Measurements from ENCODE around the gene ISLR2. TPM values are rescaled to one million over a fixed set of nuclear protein-coding genes. Genes with fewer than 3 reads are reported as not detected.

The ISLR2 gene
- total RNA-seq, 1 experiment from 2014 or later, result 0.05 TPM

DNA sequence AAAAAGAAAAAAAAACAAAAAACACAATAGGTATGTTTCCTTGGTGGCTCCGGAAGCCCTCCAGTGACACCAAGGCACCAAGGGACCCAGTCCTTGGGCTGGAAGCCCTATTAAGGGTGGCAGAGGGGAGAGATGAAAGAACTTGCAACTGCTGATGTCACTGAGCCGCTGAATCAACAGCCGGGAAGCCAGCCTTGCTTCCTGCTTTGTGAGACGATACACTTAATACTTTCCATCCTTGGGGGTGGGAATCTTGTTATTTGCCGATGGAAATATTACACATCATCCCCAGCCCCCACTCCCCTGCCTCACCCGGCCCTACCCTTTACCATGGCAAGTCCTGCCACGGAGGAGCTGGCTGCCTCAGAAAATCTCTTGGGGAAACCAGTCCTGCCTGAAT, 5.6 kb upstream of the ISLR2 start:
- H3K79me2 ChIP-seq (ENCODE audit: insufficient read depth, low read length), result no peaks in the 10 kb centered on the region
- ChIA-PET POLR2A (no interaction called here), RAD21 (ENCODE audit: low non-redundant PET in 1 of 2, low total read pairs in 2 of 2, uncharacterized antibody in 2 of 2, unreplicated experiment in 2 of 2) (no interaction called here), CTCF (interaction anchor here (0.7 to 2.7 kb wide), 5 partner anchors 20 to 187 kb away, joined by 3 to 21 read pairs (median 5); no protein-coding TSS in a partner anchor)
- BruUV-seq (replicated peaks), result no TSS peak
- H3K4me2 ChIP-seq (ENCODE audit: low read length), result no peak overlapping the region
- H3K9ac ChIP-seq (ENCODE audit: low read length), result no peak overlapping the region
- no peak for ATAC-seq
- no peaks in the 10 kb centered on the region for H3K9me3 ChIP-seq (ENCODE audit: control insufficient read depth in 1 of 2, insufficient read depth in 1 of 2, low read depth in 1 of 2, low read length in 2 of 2)
- H4K20me1 ChIP-seq (ENCODE audit: insufficient read depth), result no peaks in the 10 kb centered on the region
- H3K36me3 ChIP-seq (ENCODE audit: control insufficient read depth in 1 of 2, insufficient read depth in 2 of 2, low read length in 2 of 2), result no peaks in the 10 kb centered on the region
- H3K4me1 ChIP-seq (ENCODE audit: control insufficient read depth in 1 of 2, insufficient read depth in 2 of 2, low read length in 2 of 2), result peaks cover 0 to 9% of the 10 kb centered on the region in 2 experiments; a peak in 2 of 4 replicates
- DNase-seq (ENCODE audit: low read depth, low spot score), result no peak
- H3K4me3 ChIP-seq (replicated peaks in 1 of 2; ENCODE audit: low read depth in 1 of 2, low read length in 2 of 2), result no peak overlapping the region
- no peaks in the 10 kb centered on the region for H3K9me2 ChIP-seq (ENCODE audit: insufficient read depth)
- intact Hi-C loops (cut with micrococcal nuclease), result loop anchor here (5.0 kb wide), 1 partner anchor 152 kb away; no protein-coding TSS in a partner anchor
- TF ChIP-seq FOSL1 (IDR thresholded peaks at IDR 0.05; ENCODE audit: low read depth) (no peak), SIN3A (IDR thresholded peaks at IDR 0.05; ENCODE audit: low read depth) (no peak), EGR1 (IDR thresholded peaks at IDR 0.05; ENCODE audit: low read depth) (no peak), ELF1 (IDR thresholded peaks at IDR 0.05; ENCODE audit: borderline replicate concordance, low read depth) (no peak), EZH2 (IDR thresholded peaks at IDR 0.05) (no peak), SP1 (IDR thresholded peaks at IDR 0.05; ENCODE audit: low read depth) (no peak), SRF (IDR thresholded peaks at IDR 0.05; ENCODE audit: low read depth) (no peak)
- TF ChIP-seq, protein P1, sequence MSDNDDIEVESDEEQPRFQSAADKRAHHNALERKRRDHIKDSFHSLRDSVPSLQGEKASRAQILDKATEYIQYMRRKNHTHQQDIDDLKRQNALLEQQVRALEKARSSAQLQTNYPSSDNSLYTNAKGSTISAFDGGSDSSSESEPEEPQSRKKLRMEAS (IDR thresholded peaks at IDR 0.05), result no peak
- H2AFZ ChIP-seq (ENCODE audit: low read depth, low read length, poor library complexity, severe bottlenecking), result no peak overlapping the region
- no peak overlapping the region for H3K27ac ChIP-seq (ENCODE audit: low read depth, low read length)
- H3K27me3 ChIP-seq (ENCODE audit: insufficient read depth, low read length), result no peaks in the 10 kb centered on the region; the same call in 1 of the 2 replicates

DNA sequence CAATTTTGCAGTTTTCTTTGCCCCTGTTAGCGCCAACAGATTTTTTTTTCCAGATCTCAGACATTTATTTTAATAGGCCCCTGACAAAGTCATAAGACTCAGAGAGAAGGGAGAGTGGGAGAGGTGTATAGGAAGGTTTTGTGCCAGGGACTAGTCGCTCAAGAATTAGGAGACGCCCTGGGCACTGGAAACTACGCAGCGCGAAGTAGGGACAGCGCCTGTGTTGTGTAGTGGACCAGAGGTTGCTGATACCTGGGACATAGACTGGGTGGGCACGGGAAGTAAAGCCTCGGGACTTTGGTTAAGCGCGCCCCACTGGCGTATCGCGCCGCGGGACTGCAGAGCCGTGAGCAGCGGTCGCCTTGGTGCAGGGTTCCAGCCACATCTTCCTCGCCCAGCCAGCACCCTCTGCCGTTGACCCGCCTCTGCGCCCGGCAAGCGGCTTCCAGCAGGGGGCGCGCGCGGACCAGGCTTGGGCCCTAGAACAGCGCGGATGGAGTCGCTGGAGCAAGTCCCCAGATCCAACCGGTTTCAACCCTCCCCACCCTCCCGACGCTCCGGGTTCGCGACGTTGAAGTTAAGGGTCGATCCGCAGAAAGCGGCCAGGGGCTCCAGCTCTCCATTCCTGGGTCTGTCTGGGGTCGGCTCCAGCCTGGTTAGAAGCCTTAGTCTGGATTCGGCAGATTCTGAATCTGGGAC, 3.0 kb upstream of the ISLR2 start:
- Histone ChIP-seq H3K4me3 (replicated peaks in 1 of 2; ENCODE audit: low read depth in 1 of 2, low read length in 2 of 2) (peak overlapping the region; percentile 32 to 33), H3K27ac (ENCODE audit: low read depth, low read length) (no peak overlapping the region), H3K9ac (ENCODE audit: low read length) (no peak overlapping the region), H3K9me2 (ENCODE audit: insufficient read depth) (no peaks in the 10 kb centered on the region), H3K36me3 (ENCODE audit: control insufficient read depth in 1 of 2, insufficient read depth in 2 of 2, low read length in 2 of 2) (no peaks in the 10 kb centered on the region), H3K4me1 (ENCODE audit: control insufficient read depth in 1 of 2, insufficient read depth in 2 of 2, low read length in 2 of 2) (peaks cover 0 to 9% of the 10 kb centered on the region in 2 experiments; a peak in 2 of 4 replicates), H3K9me3 (ENCODE audit: control insufficient read depth in 1 of 2, insufficient read depth in 1 of 2, low read depth in 1 of 2, low read length in 2 of 2) (no peaks in the 10 kb centered on the region), H3K4me2 (ENCODE audit: low read length) (peak overlapping the region; percentile 68), H2AFZ (ENCODE audit: low read depth, low read length, poor library complexity, severe bottlenecking) (peak overlapping the region; percentile 93), H3K79me2 (ENCODE audit: insufficient read depth, low read length) (no peaks in the 10 kb centered on the region), H3K27me3 (ENCODE audit: insufficient read depth, low read length) (no peaks in the 10 kb centered on the region), H4K20me1 (ENCODE audit: insufficient read depth) (no peaks in the 10 kb centered on the region)
- TF ChIP-seq, protein P2, sequence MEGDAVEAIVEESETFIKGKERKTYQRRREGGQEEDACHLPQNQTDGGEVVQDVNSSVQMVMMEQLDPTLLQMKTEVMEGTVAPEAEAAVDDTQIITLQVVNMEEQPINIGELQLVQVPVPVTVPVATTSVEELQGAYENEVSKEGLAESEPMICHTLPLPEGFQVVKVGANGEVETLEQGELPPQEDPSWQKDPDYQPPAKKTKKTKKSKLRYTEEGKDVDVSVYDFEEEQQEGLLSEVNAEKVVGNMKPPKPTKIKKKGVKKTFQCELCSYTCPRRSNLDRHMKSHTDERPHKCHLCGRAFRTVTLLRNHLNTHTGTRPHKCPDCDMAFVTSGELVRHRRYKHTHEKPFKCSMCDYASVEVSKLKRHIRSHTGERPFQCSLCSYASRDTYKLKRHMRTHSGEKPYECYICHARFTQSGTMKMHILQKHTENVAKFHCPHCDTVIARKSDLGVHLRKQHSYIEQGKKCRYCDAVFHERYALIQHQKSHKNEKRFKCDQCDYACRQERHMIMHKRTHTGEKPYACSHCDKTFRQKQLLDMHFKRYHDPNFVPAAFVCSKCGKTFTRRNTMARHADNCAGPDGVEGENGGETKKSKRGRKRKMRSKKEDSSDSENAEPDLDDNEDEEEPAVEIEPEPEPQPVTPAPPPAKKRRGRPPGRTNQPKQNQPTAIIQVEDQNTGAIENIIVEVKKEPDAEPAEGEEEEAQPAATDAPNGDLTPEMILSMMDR (IDR thresholded peaks at IDR 0.05 in 2 of 3, conservative IDR thresholded peaks at IDR 0.05 in 1 of 3; ENCODE audit: borderline replicate concordance in 1 of 3, insufficient read depth in 1 of 3, low read depth in 2 of 3, low read length in 2 of 3), result peak; percentile 83 to 99 (median 98)
- no peak for TF ChIP-seq SP1 (IDR thresholded peaks at IDR 0.05; ENCODE audit: low read depth)
- no peak for TF ChIP-seq JUND (IDR thresholded peaks at IDR 0.05)
- TF ChIP-seq RAD21 (IDR thresholded peaks at IDR 0.05; ENCODE audit: low read depth), result peak; percentile 100
- TF ChIP-seq, protein P1 (IDR thresholded peaks at IDR 0.05), result no peak
- TF ChIP-seq POLR2AphosphoS5 (IDR thresholded peaks at IDR 0.05; ENCODE audit: low read depth, low read length), result no peak
- TF ChIP-seq YY1 (IDR thresholded peaks at IDR 0.05; ENCODE audit: extremely low read depth, insufficient replicate concordance, low read depth, low read length), result peak; percentile 48
- RAD21 ChIA-PET (ENCODE audit: low non-redundant PET in 1 of 2, low total read pairs in 2 of 2, uncharacterized antibody in 2 of 2, unreplicated experiment in 2 of 2), result interaction anchor here (0.7 to 0.8 kb wide), 2 partner anchors 78 to 181 kb away, joined by 3 to 4 read pairs; no protein-coding TSS in a partner anchor
- no TSS peak for BruUV-seq (replicated peaks)
- intact Hi-C loops (cut with micrococcal nuclease), result loop anchor here (1.0 to 5.0 kb wide), 4 partner anchors 155 to 193 kb away; no protein-coding TSS in a partner anchor
- ATAC-seq, result peak; percentile 100
- POLR2A ChIA-PET, result no interaction called here
- CTCF ChIA-PET, result interaction anchor here (1.0 to 2.7 kb wide), 3 partner anchors 176 to 193 kb away, joined by 4 to 21 read pairs (median 5); no protein-coding TSS in a partner anchor
- peak; percentile 69 for DNase-seq (ENCODE audit: low read depth, low spot score)
